Ishikawa (cell line): ENCODE data around the gene RASAL2.

Source experiments
- CEBPB ChIP-seq: IDR thresholded peaks from 2 replicates; pipeline ENCODE4 v1.6.1; 2012
- CREB1 ChIP-seq: IDR thresholded peaks from 2 replicates; pipeline ENCODE4 v1.6.1; 2012; ENCODE audit warnings: low read depth
- EGR1 ChIP-seq: IDR thresholded peaks from 2 replicates; pipeline ENCODE4 v1.6.1; 2012
- EP300 ChIP-seq: IDR thresholded peaks from 2 replicates; pipeline ENCODE4 v1.6.1; 2012; ENCODE audit warnings: borderline replicate concordance
- FOXM1 ChIP-seq: IDR thresholded peaks from 2 replicates; pipeline ENCODE4 v1.6.1; 2012; ENCODE audit warnings: low read depth, borderline replicate concordance
- NFIC ChIP-seq: IDR thresholded peaks from 2 replicates; pipeline ENCODE4 v1.6.1; 2012
- RAD21 ChIP-seq: IDR thresholded peaks from 2 replicates; pipeline ENCODE4 v1.6.1; 2012; ENCODE audit warnings: low read depth
- REST ChIP-seq: IDR thresholded peaks from 2 replicates; pipeline ENCODE4 v1.6.1; 2012; ENCODE audit warnings: low read depth, mild to moderate bottlenecking
- TAF1 ChIP-seq: IDR thresholded peaks from 2 replicates; pipeline ENCODE4 v1.6.1; 2012; ENCODE audit warnings: low read depth, mild to moderate bottlenecking
- TCF12 ChIP-seq: IDR thresholded peaks from 2 replicates; pipeline ENCODE4 v1.6.1; 2012; ENCODE audit warnings: low read depth
- TEAD4 ChIP-seq: IDR thresholded peaks from 2 replicates; pipeline ENCODE4 v1.6.1; 2012
- YY1 ChIP-seq: IDR thresholded peaks from 2 replicates; pipeline ENCODE4 v1.6.1; 2012; ENCODE audit warnings: low read depth
- ZBTB7A ChIP-seq: IDR thresholded peaks from 2 replicates; pipeline ENCODE4 v1.6.1; 2012; ENCODE audit warnings: low read depth
- TF ChIP-seq, protein P1 (sequence below): IDR thresholded peaks from 2 replicates; pipeline ENCODE4 v1.6.1; 2012
- TF ChIP-seq, protein P2 (sequence below): IDR thresholded peaks from 2 replicates; pipeline ENCODE4 v1.6.1; 2012

The RASAL2 gene

GRCh38 chr1:178344513-178345091 is 250.7 kb downstream of the RASAL2 start:
- TF ChIP-seq YY1, result no peak
- TF ChIP-seq RAD21, result peak; percentile 72
- no peak for TF ChIP-seq ZBTB7A
- TF ChIP-seq FOXM1, result no peak
- TF ChIP-seq EGR1, result no peak
- no peak for TF ChIP-seq REST
- TF ChIP-seq, protein P1, sequence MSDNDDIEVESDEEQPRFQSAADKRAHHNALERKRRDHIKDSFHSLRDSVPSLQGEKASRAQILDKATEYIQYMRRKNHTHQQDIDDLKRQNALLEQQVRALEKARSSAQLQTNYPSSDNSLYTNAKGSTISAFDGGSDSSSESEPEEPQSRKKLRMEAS, result peak; percentile 33; the same call in 1 of the 2 replicates
- TF ChIP-seq NFIC, result no peak
- TF ChIP-seq TEAD4, result no peak
- TF ChIP-seq CEBPB, result peak; percentile 49; the same call in 1 of the 2 replicates

- TF ChIP-seq TCF12, result no peak
- TF ChIP-seq CEBPB, result no peak
- no peak for TF ChIP-seq ZBTB7A
- no peak for TF ChIP-seq TAF1
- no peak for TF ChIP-seq REST
- TF ChIP-seq, protein P2, sequence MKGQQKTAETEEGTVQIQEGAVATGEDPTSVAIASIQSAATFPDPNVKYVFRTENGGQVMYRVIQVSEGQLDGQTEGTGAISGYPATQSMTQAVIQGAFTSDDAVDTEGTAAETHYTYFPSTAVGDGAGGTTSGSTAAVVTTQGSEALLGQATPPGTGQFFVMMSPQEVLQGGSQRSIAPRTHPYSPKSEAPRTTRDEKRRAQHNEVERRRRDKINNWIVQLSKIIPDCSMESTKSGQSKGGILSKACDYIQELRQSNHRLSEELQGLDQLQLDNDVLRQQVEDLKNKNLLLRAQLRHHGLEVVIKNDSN, result no peak
- TF ChIP-seq TEAD4, result no peak
- TF ChIP-seq FOXM1, result no peak
- no peak for TF ChIP-seq NFIC
- TF ChIP-seq RAD21, result no peak
- no peak for TF ChIP-seq YY1
- no peak for TF ChIP-seq EP300
- TF ChIP-seq EGR1, result no peak
- TF ChIP-seq, protein P1, result no peak
Measured at GRCh38 chr1:178345238-178345637, 251.3 kb downstream of the RASAL2 start.

DNA sequence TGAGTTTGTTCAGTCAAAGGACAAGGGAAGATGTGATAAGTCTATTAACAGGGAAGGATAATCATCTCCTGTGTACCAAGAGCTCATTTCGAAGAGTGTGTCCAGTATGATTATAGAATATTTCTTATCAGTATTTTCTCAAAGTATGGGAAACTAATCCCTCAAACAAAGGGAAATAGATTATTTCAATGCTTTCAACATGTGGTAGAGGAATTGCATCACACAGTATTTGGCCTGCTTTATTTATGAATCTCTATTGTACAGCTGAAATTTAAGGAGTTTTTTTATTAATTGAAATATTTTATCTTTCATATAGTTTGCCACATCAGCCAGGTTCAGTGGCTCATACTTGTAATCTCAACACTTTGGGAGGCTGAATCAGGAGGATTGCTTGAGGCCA is 251.9 kb downstream of the RASAL2 start:
- TF ChIP-seq TAF1 (no peak), NFIC (no peak), EP300 (no peak), FOXM1 (no peak), TCF12 (no peak), RAD21 (no peak), EGR1 (no peak), CREB1 (no peak), YY1 (no peak), ZBTB7A (no peak)

DNA sequence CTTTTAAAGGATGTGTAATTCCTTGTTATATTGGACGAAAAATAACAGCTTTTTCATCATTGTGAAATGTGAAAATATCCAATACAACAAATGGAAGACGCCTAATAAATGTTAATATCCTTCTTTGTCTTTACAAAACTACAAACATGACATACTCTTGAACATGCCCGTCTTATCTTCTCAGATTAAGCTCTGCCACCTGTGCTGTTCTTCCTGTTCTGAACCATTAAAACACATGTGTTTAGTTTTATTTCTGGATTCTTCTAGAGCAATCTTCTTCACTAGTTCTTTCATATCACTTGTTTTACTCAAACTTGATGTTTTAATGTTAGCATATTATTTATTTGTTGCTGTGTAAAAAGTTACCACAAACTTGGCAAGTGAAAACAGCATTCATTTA is 255.9 kb downstream of the RASAL2 start:
- TF ChIP-seq, protein P1, result no peak
- TF ChIP-seq NFIC (no peak), RAD21 (no peak), EP300 (no peak), CREB1 (no peak), TEAD4 (no peak), EGR1 (no peak), TCF12 (no peak), ZBTB7A (no peak), CEBPB (no peak), YY1 (no peak), REST (no peak)
- TF ChIP-seq, protein P2, result no peak
